Fibroblast of lung (primary cell): Measurements from ENCODE around the gene TSHZ2.

Source experiments
- CTCF ChIP-seq, 2 donors: IDR thresholded peaks in 1 of 2; conservative IDR thresholded peaks in 1 of 2; 1 replicate in 1 of 2; 2 replicates in 1 of 2; pipeline ENCODE4 v1.5.1; 2011 to 2012; ENCODE audit warnings: low read length in 2 of 2, control low read depth in 1 of 2, inconsistent platforms in 1 of 2, low read depth in 1 of 2, mild to moderate bottlenecking in 1 of 2
- EZH2 ChIP-seq: IDR thresholded peaks from 2 replicates; pipeline ENCODE4 v1.5.1; 2012; ENCODE audit warnings: low read length, control low read depth, mild to moderate bottlenecking; ENCODE audit errors: missing control alignments

DNA sequence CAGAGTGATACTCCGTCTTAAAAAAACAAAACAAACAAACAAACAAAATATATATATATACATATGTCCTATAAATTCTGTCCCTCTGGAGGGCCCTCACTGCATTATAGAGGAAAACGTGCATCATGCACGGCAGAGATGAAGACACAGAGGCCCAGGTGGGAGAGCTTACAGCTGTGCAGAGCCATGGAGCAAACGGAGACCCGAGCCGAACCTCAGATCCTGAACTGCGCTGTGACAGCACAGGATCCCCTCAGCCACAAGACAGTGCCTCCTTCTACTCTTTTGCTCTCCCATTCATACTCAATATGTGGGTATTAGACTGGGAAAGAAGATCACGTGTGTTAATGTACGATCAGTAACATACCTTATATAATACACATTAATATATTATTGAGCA, 539.9 kb downstream of the TSHZ2 start:
- no peak for TF ChIP-seq EZH2
- TF ChIP-seq CTCF (conservative IDR thresholded peaks at IDR 0.05 in 1 of 2, IDR thresholded peaks at IDR 0.05 in 1 of 2; ENCODE audit: low read depth in 1 of 2, low read length in 2 of 2), result no peak
